Uterus (tissue), 2 donors: Measurements from ENCODE around the gene IL6.

Experiments
- CTCF ChIP-seq, 4 experiments: fragments of 200-600 bp in 2 of 4; fragments of 450-650 bp in 2 of 4; sonication (generic) in 2 of 4; IDR thresholded peaks; one replicate each; pipeline ENCODE4 v1.5.1; 2016 to 2019; ENCODE audit warnings: antibody characterized with exemption in 4 of 4, mild to moderate bottlenecking in 2 of 4, moderate library complexity in 1 of 4
- POLR2A ChIP-seq, 2 donors: fragments of 450-650 bp; IDR thresholded peaks; one replicate each; pipeline ENCODE4 v1.6.1; 2016; ENCODE audit warnings: antibody characterized with exemption in 2 of 2, mild to moderate bottlenecking in 1 of 2, moderate library complexity in 1 of 2

DNA sequence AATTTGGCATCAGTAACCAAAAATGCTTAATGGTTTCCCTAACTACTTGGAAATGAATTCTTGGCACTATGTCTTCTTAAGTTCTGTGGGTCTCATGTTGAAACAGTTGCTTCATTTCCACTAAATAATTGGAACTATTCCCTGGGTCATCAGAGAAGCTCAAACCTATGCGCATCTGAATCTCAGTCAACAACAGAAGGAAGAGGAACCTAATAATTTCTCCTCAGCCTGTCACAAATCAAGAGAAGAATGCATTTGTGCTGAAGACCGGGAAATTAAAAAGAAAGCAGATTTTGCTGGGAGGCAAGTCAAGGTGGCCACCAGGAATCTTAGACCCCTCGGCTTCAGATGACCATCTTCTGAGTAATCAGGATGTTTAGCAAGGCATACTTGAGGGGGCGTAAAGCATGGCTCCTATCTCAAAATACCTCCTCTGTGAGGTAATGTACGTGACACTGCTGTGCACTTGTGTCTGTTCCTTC lies 54.3 kb downstream of the IL6 start:
- TF ChIP-seq CTCF (IDR thresholded peaks at IDR 0.05): no peak
- TF ChIP-seq POLR2A (IDR thresholded peaks at IDR 0.05): no peak
